PC-9 (cell line): ENCODE data around the gene RC3H2. TPM values are rescaled to one million over a fixed set of nuclear protein-coding genes. Genes with fewer than 3 reads are reported as not detected.

ENCODE experiments used
- BruUV-seq: library from RNA; stranded (reverse); fragments of 400-500 nt; replicated peaks from 2 replicates; lab custom pipeline; 2021; lab: Mats Ljungman, UMichigan
- CTCF ChIA-PET: fragments of 300-600 bp; sonication (Branson Sonifier 250); formaldehyde crosslinking; loops from one replicate; lab custom pipeline; 2022; ENCODE audit warnings: antibody characterized with exemption; lab: Charles Lee
- POLR2A ChIA-PET: fragments of 300-600 bp; sonication (Branson Sonifier 250); formaldehyde crosslinking; loops from one replicate; lab custom pipeline; 2022; ENCODE audit warnings: antibody characterized with exemption; ENCODE audit not compliant: unreplicated experiment; lab: Charles Lee
- DNase-seq, 2 experiments: peaks; one replicate each; pipeline versions ENCODE4 v3.0.0 to v3.0.0-alpha.2; 2015 to 2022; ENCODE audit warnings: mixed read lengths in 1 of 2
- H2AFZ ChIP-seq: fragments of 200-600 bp; sonication (generic); 2 replicates; pipeline ENCODE4 v1.8.1; 2017; ENCODE audit warnings: antibody characterized with exemption
- H3F3A ChIP-seq: fragments of 200-600 bp; sonication (generic); 2 replicates; pipeline ENCODE4 v1.8.1; 2017; ENCODE audit warnings: antibody characterized with exemption, mild to moderate bottlenecking, low read depth; ENCODE audit not compliant: insufficient read depth
- H3K27ac ChIP-seq: fragments of 200-600 bp; sonication (generic); 2 replicates; pipeline ENCODE4 v1.6.1; 2016; ENCODE audit warnings: mixed run types
- H3K27me3 ChIP-seq: fragments of 200-600 bp; sonication (generic); 2 replicates; pipeline ENCODE4 v1.6.1; 2016; ENCODE audit warnings: low read depth, mixed run types; ENCODE audit not compliant: insufficient read depth
- H3K36me3 ChIP-seq: fragments of 200-600 bp; sonication (generic); 2 replicates; pipeline ENCODE4 v1.6.1; 2016; ENCODE audit warnings: low read depth, mixed run types
- H3K4me1 ChIP-seq: fragments of 200-600 bp; sonication (generic); replicated peaks from 2 replicates; pipeline ENCODE4 v1.6.1; 2016; ENCODE audit warnings: mixed run types; ENCODE audit not compliant: insufficient read depth
- H3K4me2 ChIP-seq: fragments of 200-600 bp; sonication (generic); 2 replicates; pipeline ENCODE4 v1.6.1; 2017; ENCODE audit warnings: mixed run types
- H3K4me3 ChIP-seq: fragments of 200-600 bp; sonication (generic); 2 replicates; pipeline ENCODE4 v1.6.1; 2016; ENCODE audit warnings: mixed run types
- H3K79me2 ChIP-seq: fragments of 200-600 bp; sonication (generic); 2 replicates; pipeline ENCODE4 v1.6.1; 2017; ENCODE audit warnings: low read depth, mixed run types
- H3K9me2 ChIP-seq: fragments of 200-600 bp; sonication (generic); 2 replicates; pipeline ENCODE4 v1.8.1; 2017; ENCODE audit warnings: mild to moderate bottlenecking; ENCODE audit not compliant: insufficient read depth
- H3K9me3 ChIP-seq: fragments of 200-600 bp; sonication (generic); 2 replicates; pipeline ENCODE4 v1.8.1; 2016; ENCODE audit warnings: low read depth; ENCODE audit not compliant: insufficient read depth
- H4K20me1 ChIP-seq: fragments of 200-600 bp; sonication (generic); 2 replicates; pipeline ENCODE4 v1.8.1; 2017; ENCODE audit not compliant: insufficient read depth
- EZH2 ChIP-seq: fragments of 200-600 bp; sonication (generic); IDR thresholded peaks from 2 replicates; pipeline ENCODE4 v1.8.0; 2017; ENCODE audit warnings: antibody characterized with exemption, low read depth
- intact Hi-C: fragments of 100-400 bp; cut with micrococcal nuclease; formaldehyde crosslinking; loops from one replicate; pipeline ENCODE4 v1.10.0; 2022; ENCODE audit not compliant: unreplicated experiment
- total RNA-seq: library from RNA; stranded (reverse); gene quantifications from 2 replicates; pipeline ENCODE4 v1.2.3, GENCODE V29; 2021
- TF ChIP-seq, protein P1 (sequence below): fragments of 200-600 bp; sonication (generic); conservative IDR thresholded peaks from 2 replicates; pipeline ENCODE4 v1.6.1; 2017; ENCODE audit warnings: mixed run types, antibody characterized with exemption, mild to moderate bottlenecking, moderate library complexity

The RC3H2 gene
- total RNA-seq, 1 experiment from 2014 or later = 58.8 TPM

- H3K4me2 ChIP-seq = no peak overlapping the region
- peaks cover 9% of the 10 kb centered on the region; the same call in 1 of the 2 replicates for H4K20me1 ChIP-seq
- H3K27me3 ChIP-seq = no peaks in the 10 kb centered on the region
- POLR2A ChIA-PET = interaction anchor here (0.6 to 0.7 kb wide), 2 partner anchors 20 to 1392 kb away, joined by 18 to 19 read pairs; no protein-coding TSS in a partner anchor
- no peak for DNase-seq
- 0 out of 2 replicates have a peak, but pooled peaks cover 7% of the 10 kb centered on the region for H3F3A ChIP-seq
- no peak overlapping the region for H3K4me3 ChIP-seq
- CTCF ChIA-PET = interaction anchor here (0.6 kb wide), 2 partner anchors 80 to 1739 kb away, joined by 3 to 4 read pairs; no protein-coding TSS in a partner anchor
- no peak overlapping the region for H3K27ac ChIP-seq
- no TSS peak for BruUV-seq
- peaks cover 28% of the 10 kb centered on the region for H3K79me2 ChIP-seq
- no peaks in the 10 kb centered on the region; the same call in 1 of the 2 replicates for H3K36me3 ChIP-seq
- H2AFZ ChIP-seq = no peak overlapping the region
- H3K4me1 ChIP-seq = no peaks in the 10 kb centered on the region
- intact Hi-C loops = no loop called here
- TF ChIP-seq, protein P1, sequence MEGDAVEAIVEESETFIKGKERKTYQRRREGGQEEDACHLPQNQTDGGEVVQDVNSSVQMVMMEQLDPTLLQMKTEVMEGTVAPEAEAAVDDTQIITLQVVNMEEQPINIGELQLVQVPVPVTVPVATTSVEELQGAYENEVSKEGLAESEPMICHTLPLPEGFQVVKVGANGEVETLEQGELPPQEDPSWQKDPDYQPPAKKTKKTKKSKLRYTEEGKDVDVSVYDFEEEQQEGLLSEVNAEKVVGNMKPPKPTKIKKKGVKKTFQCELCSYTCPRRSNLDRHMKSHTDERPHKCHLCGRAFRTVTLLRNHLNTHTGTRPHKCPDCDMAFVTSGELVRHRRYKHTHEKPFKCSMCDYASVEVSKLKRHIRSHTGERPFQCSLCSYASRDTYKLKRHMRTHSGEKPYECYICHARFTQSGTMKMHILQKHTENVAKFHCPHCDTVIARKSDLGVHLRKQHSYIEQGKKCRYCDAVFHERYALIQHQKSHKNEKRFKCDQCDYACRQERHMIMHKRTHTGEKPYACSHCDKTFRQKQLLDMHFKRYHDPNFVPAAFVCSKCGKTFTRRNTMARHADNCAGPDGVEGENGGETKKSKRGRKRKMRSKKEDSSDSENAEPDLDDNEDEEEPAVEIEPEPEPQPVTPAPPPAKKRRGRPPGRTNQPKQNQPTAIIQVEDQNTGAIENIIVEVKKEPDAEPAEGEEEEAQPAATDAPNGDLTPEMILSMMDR = no peak
- no peak for TF ChIP-seq EZH2
- H3K9me3 ChIP-seq = no peaks in the 10 kb centered on the region
- no peaks in the 10 kb centered on the region for H3K9me2 ChIP-seq
Observed at GRCh38 chr9:122923947-122924346, 18.8 kb upstream of the RC3H2 start.

GRCh38 chr9:122922713-122923112 is 17.6 kb upstream of the RC3H2 start:
- Histone ChIP-seq H3K79me2 (peaks cover 17% of the 10 kb centered on the region), H3K4me3 (no peak overlapping the region), H3K9me2 (no peaks in the 10 kb centered on the region), H3K9me3 (no peaks in the 10 kb centered on the region), H3K27ac (no peak overlapping the region), H2AFZ (no peak overlapping the region), H3K27me3 (no peaks in the 10 kb centered on the region), H4K20me1 (peaks cover 9% of the 10 kb centered on the region; the same call in 1 of the 2 replicates), H3F3A (0 out of 2 replicates have a peak, but pooled peaks cover 7% of the 10 kb centered on the region), H3K36me3 (no peaks in the 10 kb centered on the region; the same call in 1 of the 2 replicates), H3K4me1 (no peaks in the 10 kb centered on the region), H3K4me2 (no peak overlapping the region)
- DNase-seq = no peak
- ChIA-PET POLR2A (no interaction called here), CTCF (no interaction called here)
- no TSS peak for BruUV-seq
- intact Hi-C loops = no loop called here
- TF ChIP-seq EZH2 = no peak
- TF ChIP-seq, protein P1 = no peak

DNA sequence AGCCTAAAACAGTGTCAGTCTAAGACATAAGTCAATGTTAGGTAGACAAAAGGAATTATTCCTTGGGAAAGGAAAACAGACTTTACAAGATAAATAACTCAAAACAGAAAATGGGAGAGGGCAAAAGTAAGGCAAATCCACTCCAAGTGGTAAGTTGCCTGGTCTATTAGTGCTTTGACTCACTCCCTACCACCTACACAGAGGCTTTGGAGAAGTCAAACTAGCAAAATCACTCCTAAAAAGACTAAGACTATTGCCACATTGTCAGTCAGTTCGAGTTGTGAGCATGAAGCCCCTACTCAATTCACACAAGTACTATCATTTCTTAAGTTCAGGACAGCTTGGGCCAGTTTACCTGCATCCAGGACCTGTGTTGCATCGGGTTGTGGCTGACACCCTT is 13.2 kb upstream of the RC3H2 start:
- no peaks in the 10 kb centered on the region for H3K27me3 ChIP-seq
- ChIA-PET POLR2A (no interaction called here), CTCF (no interaction called here)
- no TSS peak for BruUV-seq
- H4K20me1 ChIP-seq = peaks cover 9% of the 10 kb centered on the region; the same call in 1 of the 2 replicates
- H3K27ac ChIP-seq = no peak overlapping the region
- no peaks in the 10 kb centered on the region for H3K79me2 ChIP-seq
- no peaks in the 10 kb centered on the region for H3K4me1 ChIP-seq
- no peaks in the 10 kb centered on the region for H3K9me2 ChIP-seq
- H3K36me3 ChIP-seq = no peaks in the 10 kb centered on the region; the same call in 1 of the 2 replicates
- H2AFZ ChIP-seq = no peak overlapping the region
- H3F3A ChIP-seq = 0 out of 2 replicates have a peak, but pooled peaks cover 25% of the 10 kb centered on the region
- intact Hi-C loops = no loop called here
- H3K4me2 ChIP-seq = no peak overlapping the region
- TF ChIP-seq EZH2 = no peak
- TF ChIP-seq, protein P1 = no peak
- H3K4me3 ChIP-seq = no peak overlapping the region
- no peaks in the 10 kb centered on the region for H3K9me3 ChIP-seq
- DNase-seq = no peak
